Activated T-helper 1 cell treated with anti-CD3 and anti-CD28 coated beads, Interleukin-2, amount 50 U/mL, for 16 hours (primary cell): ENCODE measurements around the gene C6orf141.

Experiments used
- DNase-seq, 2 donors: peaks; one replicate each; pipeline ENCODE4 v3.0.0-alpha.2; 2020; ENCODE audit warnings: low read depth in 1 of 2, low spot score in 1 of 2

The C6orf141 gene

DNA sequence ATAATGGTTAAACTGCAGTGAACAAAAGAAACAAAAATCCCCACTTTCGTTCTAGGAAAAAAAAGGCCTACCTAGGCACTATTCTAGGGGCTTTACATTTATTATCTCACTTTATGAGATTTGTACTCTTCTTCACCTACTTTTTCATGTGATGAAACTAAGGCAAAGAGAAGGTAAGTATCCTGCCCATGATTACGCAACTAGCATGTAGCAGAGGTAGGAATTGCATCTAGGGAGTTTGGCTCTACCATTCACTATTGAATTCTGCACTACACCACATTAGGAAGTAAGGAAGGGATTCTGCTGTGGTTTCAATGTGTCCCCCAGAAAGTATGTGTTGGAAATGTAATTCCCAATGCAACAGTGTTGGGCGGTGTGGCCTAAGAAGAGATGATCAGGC is 11.4 kb upstream of the C6orf141 start:
- no peak for DNase-seq

DNA sequence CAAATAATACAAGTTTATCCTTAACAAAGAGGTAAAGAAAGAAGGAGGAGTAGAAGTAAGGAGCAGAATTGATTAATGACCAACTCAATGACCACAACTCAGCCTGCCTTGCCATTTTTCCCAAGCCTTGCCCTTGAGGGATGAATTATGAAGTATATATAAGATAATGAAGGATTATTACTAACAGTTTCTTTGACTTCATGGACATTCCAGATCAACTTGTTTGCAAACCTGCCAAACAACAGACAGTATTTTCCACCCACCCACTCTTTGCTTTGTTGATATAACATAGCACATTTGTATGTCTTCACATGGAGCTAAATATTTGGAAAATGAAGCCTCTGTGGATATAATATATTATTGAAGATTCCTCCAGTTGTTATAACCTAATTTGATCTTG is 9.9 kb upstream of the C6orf141 start:
- DNase-seq, result no peak

DNA sequence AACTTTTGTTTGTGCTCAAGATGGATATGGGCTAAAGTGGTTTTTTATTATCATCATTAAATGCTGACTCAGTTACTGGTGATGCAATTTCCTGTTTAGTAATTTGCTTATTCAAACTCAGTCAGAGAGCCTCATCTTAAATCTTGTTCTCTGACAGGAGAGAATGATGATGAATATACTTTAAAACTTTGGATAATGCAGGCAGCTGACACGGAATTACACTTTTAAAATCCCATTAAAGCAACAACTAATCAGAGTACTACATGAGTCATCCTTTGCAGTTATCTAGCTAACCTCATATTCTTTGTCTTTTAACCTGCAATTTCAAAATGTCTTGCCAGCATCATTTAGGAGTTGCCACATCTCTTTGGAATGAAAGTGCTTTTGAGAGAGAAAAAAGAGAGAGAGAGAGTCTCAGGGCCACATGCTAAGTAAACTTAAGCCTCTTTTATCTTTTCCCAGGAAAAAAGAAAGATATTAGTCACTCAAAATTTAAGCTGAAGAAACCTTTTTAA is 9.2 kb upstream of the C6orf141 start:
- no peak for DNase-seq

GRCh38 chr6:49541936-49542335 is 8.5 kb upstream of the C6orf141 start:
- DNase-seq, result no peak

GRCh38 chr6:49543087-49543858 is 7.2 kb upstream of the C6orf141 start:
- DNase-seq, result no peak

- DNase-seq, result no peak
These were observed 4.1 kb upstream of the C6orf141 start for GRCh38 chr6:49546331-49546730.

DNA sequence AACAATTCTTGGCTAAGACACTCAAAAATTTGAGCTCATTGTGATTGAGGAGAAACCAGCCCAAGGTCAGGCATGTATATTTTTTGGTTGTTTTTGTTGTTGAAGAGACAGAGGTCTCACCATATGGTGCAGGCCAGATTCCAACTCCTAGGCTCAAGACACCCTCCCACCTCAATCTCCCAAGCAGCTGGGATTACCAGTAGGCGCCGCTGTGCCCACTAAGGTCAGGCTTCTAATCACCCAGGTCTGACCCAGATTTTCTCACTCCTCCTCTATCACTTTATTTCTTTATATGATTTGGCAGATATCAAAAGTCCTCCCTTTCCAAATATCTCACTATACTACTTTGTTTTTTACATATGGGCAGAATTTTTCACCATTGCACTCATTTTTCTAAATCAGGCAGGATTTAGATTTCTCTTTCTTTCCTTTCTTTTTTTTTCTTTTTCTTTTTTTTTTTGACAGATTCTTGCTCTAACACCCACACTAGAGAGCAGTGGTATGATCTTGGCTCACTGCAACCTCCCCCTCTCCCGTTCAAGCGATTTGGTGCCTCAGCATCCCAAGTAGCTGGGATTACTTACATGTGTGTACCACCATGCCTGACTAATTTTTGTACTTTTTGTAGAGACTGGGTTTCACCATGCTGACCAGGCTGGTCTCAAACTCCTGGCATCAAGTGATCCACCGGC is 1.7 kb upstream of the C6orf141 start:
- no peak for DNase-seq

DNA sequence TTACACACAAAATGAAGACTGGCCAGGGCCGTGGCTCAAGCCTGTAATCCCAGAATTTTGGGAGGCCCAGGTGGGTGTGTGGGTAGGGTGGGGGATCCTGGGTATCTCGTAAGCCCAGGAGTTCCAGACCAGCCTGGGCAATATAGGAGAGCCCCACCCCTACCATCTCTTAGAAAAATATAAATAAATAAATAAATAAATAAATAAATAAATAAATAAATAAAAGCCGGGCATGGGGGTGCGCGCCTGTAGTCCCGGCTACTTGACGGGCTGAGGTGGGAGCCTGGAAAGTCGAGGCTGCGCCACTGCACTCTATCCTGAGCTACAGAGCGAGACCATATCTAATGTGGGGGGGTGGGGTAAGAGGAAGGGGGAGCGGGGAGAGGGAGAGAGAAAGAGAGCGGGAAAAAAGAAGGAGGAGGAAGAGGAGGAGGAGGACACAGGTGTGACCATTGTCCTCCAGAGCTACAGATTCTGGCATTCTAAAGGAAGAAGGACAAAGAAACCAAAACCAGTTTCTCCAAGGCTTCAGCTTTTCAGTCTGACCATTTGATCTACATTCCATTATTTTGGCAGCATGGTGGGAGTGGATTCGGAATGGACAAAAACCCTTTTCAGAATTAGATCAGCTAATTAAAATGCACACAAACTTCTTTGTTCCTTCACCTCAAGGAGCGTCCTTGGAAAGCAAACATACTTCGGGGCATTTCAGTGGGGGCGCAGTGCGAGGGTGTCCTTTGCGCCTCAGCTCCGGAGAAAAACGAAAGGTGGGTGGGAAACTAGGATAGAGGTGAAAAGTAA is 577 bp upstream of the C6orf141 start:
- no peak for DNase-seq

GRCh38 chr6:49551078-49551865 is 804 bp downstream of the C6orf141 start:
- DNase-seq, result no peak

- DNase-seq, result no peak
These were observed 1.3 kb downstream of the C6orf141 start for GRCh38 chr6:49551866-49552129.

- no peak for DNase-seq
These were observed 2.1 kb downstream of the C6orf141 start for GRCh38 chr6:49552596-49552995.

DNA sequence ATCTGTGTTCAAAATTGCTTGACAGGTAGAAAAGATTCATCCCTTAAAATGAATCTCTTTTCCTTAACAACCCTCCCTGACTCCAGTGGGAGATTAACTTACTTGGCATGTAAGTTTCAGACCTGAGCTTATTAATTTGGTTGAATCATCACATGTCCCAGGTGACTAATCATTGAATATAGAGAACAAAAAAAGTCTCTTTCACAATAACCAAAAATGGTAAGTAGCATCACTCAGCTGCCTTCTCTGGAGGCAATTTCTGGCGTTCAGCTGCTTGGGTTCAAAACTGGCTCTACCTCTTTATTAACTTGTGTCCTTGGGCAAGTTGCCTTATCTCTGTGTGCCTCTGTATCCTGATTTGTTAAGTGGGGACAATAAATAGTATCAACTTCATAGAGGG is 2.9 kb downstream of the C6orf141 start:
- DNase-seq, result no peak

- no peak for DNase-seq
These were observed 5.5 kb downstream of the C6orf141 start for GRCh38 chr6:49555951-49556350.

DNA sequence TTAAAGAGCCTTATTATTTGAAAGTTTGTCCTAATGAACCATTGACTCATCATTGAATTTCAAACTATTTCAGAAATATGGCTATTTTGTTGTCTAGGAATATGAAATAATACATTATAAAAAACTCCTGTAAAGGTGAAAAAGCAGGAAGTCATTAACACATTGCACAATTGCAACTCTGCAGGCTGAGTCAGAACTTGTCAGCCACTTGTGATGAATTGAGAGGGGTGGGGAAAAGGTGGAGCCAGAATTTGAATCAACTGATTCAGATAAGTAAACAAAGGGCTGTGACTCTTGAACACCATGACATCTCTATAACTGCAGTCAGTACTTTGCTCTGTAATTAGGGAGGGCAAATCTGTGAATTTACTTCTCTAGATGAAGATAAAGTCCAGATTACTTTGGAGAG is 6.0 kb downstream of the C6orf141 start:
- DNase-seq, result no peak

GRCh38 chr6:49557177-49557576 is 6.7 kb downstream of the C6orf141 start:
- DNase-seq, result no peak

- DNase-seq, result no peak
These were observed 7.8 kb downstream of the C6orf141 start for GRCh38 chr6:49558238-49558637.

DNA sequence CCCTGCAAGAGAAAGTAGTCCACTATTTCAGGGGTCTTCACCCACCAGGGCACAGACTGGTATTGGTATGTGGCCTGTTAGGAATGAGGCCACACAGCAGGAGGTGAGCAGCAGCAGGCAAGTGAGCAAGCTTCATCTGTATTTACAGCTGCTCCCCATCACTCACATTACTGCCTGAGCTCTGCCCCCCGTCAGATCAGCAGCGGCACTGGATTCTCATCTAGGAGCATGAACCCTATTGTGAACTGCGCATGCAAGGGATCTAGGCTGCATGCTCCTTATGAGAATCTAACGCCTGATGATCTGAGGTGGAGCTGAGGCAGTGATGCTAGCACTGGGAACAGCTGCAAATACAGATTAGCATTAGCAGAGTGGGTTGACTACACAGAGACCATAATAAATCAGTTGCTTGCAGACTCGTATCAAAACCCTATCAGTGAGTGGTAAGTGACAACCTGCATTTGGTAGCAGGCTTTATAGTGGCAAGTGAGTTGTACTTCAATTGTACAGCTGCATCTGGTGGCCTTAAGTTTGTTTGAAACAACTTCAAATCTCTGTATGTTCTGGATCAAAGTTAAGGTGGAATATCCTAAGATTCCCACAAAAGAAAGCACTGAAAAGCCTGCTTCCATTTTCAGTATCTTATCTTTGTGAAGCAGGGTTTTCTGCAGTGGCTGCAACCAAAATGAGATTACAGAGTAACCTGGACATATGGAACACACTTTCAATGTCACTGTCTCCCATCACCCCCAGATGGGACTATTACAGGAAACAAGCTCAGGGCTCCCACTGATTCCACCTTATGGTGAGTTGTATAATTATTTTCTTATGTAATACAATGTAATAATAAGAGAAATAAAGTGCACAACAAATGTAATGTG is 12.8 kb downstream of the C6orf141 start:
- no peak for DNase-seq

- no peak for DNase-seq
These were observed 14.1 kb downstream of the C6orf141 start for GRCh38 chr6:49564552-49564951.

- DNase-seq, result no peak
These were observed 14.8 kb downstream of the C6orf141 start for GRCh38 chr6:49565261-49565660.

GRCh38 chr6:49565855-49566254 is 15.4 kb downstream of the C6orf141 start:
- no peak for DNase-seq
